Activated CD8-positive, alpha-beta memory T cell treated with anti-CD3 and anti-CD28 coated beads, Interleukin-2, amount 50 U/mL, for 24 hours (primary cell): ENCODE results near the gene FNBP1.

ENCODE experiments used
- DNase-seq: peaks from one replicate; pipeline ENCODE4 v3.0.0-alpha.2; 2020; ENCODE audit errors: extremely low read depth

Gene FNBP1

GRCh38 chr9:130042885-130043653 is at the start of gene FNBP1:
FNBP1 (minus strand) TSS chr9:130043189; CDS start chr9:130042975, 214 bp downstream.
- DNase-seq: peak; percentile 46

GRCh38 chr9:130090915-130091314 is 47.9 kb upstream of the FNBP1 start:
- DNase-seq: no peak

- no peak for DNase-seq
Observed at GRCh38 chr9:130089141-130089540, 46.2 kb upstream of the FNBP1 start.

- no peak for DNase-seq
Observed at GRCh38 chr9:130088051-130088450, 45.1 kb upstream of the FNBP1 start.

GRCh38 chr9:130084337-130084736 is 41.3 kb upstream of the FNBP1 start:
- DNase-seq: no peak

- DNase-seq: no peak
Observed at GRCh38 chr9:130078547-130078946, 35.6 kb upstream of the FNBP1 start.

- no peak for DNase-seq
Observed at GRCh38 chr9:130073373-130073772, 30.4 kb upstream of the FNBP1 start.

GRCh38 chr9:130072515-130073235 is 29.7 kb upstream of the FNBP1 start:
- DNase-seq: no peak

- DNase-seq: no peak
Observed at GRCh38 chr9:130069048-130069447, 26.1 kb upstream of the FNBP1 start.

GRCh38 chr9:130064621-130065020 is 21.6 kb upstream of the FNBP1 start:
- DNase-seq: no peak

- no peak for DNase-seq
Observed at GRCh38 chr9:130062750-130063149, 19.8 kb upstream of the FNBP1 start.

GRCh38 chr9:130060296-130060695 is 17.3 kb upstream of the FNBP1 start:
- DNase-seq: no peak

- no peak for DNase-seq
Observed at GRCh38 chr9:130058887-130059286, 15.9 kb upstream of the FNBP1 start.

GRCh38 chr9:130058154-130058553 is 15.2 kb upstream of the FNBP1 start:
- no peak for DNase-seq

- no peak for DNase-seq
Observed at GRCh38 chr9:130054820-130055219, 11.8 kb upstream of the FNBP1 start.

- no peak for DNase-seq
Observed at GRCh38 chr9:130054325-130054786, 11.4 kb upstream of the FNBP1 start.

GRCh38 chr9:130053504-130054324 is 10.7 kb upstream of the FNBP1 start, which contains the start of gene GPR107:
GPR107 (plus strand) TSS chr9:130053906; CDS start chr9:130053933, 27 bp downstream.
- no peak for DNase-seq

GRCh38 chr9:130053109-130053503 is 10.1 kb upstream of the FNBP1 start:
- DNase-seq: no peak

GRCh38 chr9:130051855-130052254 is 8.9 kb upstream of the FNBP1 start:
- no peak for DNase-seq

- DNase-seq: no peak
Observed at GRCh38 chr9:130050462-130050861, 7.5 kb upstream of the FNBP1 start.

- DNase-seq: no peak
Observed at GRCh38 chr9:130049431-130050210, 6.6 kb upstream of the FNBP1 start.
